IMR-90 (cell line): ENCODE results near the gene SGK1. TPM values are rescaled to one million over a fixed set of nuclear protein-coding genes. Genes with fewer than 3 reads are reported as not detected.

Source experiments
- ATAC-seq: fragments of 200-7000 bp; cut with Tn5 transposase; 2 replicates; pipeline ENCODE4 v1.9.1; 2020; ENCODE audit warnings: low read depth, mild to moderate bottlenecking, moderate library complexity
- BruUV-seq: library from RNA; stranded (reverse); fragments of 400-500 nt; replicated peaks from 2 replicates; lab custom pipeline; 2021; lab: Mats Ljungman, UMichigan
- CTCF ChIA-PET: fragments of 300-600 bp; formaldehyde crosslinking; extraction: SDS; loops from one replicate; lab custom pipeline; 2021; ENCODE audit warnings: antibody characterized with exemption; lab: Yijun Ruan, JAX
- POLR2A ChIA-PET: fragments of 300-600 bp; sonication (Branson Sonifier 250); formaldehyde crosslinking; loops from one replicate; lab custom pipeline; 2022; ENCODE audit warnings: antibody characterized with exemption; ENCODE audit not compliant: unreplicated experiment; lab: Charles Lee
- DNase-seq: peaks from one replicate; pipeline ENCODE4 v3.0.0; 2013
- H2AFZ ChIP-seq: replicated peaks from 2 replicates; pipeline ENCODE3; 2013; ENCODE audit warnings: low read length, mild to moderate bottlenecking; ENCODE audit not compliant: poor library complexity
- H2AK5ac ChIP-seq: 2 replicates; pipeline ENCODE4 v1.6.1; 2013; ENCODE audit warnings: low read depth, low read length, inconsistent platforms
- H2AK9ac ChIP-seq: replicated peaks from 2 replicates; pipeline ENCODE3; 2013; ENCODE audit warnings: mild to moderate bottlenecking, low read depth, low read length, moderate library complexity; ENCODE audit not compliant: poor library complexity
- H2BK120ac ChIP-seq: 2 replicates; pipeline ENCODE4 v1.6.1; 2013; ENCODE audit warnings: low read depth, low read length, inconsistent platforms
- H2BK15ac ChIP-seq: 3 replicates; pipeline ENCODE4 v1.6.1; 2013; ENCODE audit warnings: low read depth, low read length, inconsistent platforms
- H2BK20ac ChIP-seq: 2 replicates; pipeline ENCODE4 v1.6.1; 2013; ENCODE audit warnings: low read depth, mild to moderate bottlenecking, inconsistent platforms, low read length, moderate library complexity
- H2BK5ac ChIP-seq: 2 replicates; pipeline ENCODE4 v1.6.1; 2013; ENCODE audit warnings: mild to moderate bottlenecking, low read depth, low read length, inconsistent platforms; ENCODE audit not compliant: poor library complexity, severe bottlenecking
- H3K14ac ChIP-seq: replicated peaks from 2 replicates; pipeline ENCODE4 v1.6.1; 2013; ENCODE audit warnings: low read depth, low read length, inconsistent platforms
- H3K18ac ChIP-seq: 2 replicates; pipeline ENCODE4 v1.6.1; 2013; ENCODE audit warnings: low read depth, low read length, control low read depth
- H3K23ac ChIP-seq: 2 replicates; pipeline ENCODE4 v1.6.1; 2013; ENCODE audit warnings: low read depth, low read length, inconsistent platforms
- H3K27ac ChIP-seq: 2 replicates; pipeline ENCODE4 v1.5.1; 2013; ENCODE audit warnings: mild to moderate bottlenecking, control low read depth, low read length; ENCODE audit not compliant: insufficient read depth
- H3K27me3 ChIP-seq: 2 replicates; pipeline ENCODE4 v1.6.1; 2013; ENCODE audit warnings: low read length; ENCODE audit not compliant: control insufficient read depth, insufficient read depth
- H3K36me3 ChIP-seq: 2 replicates; pipeline ENCODE4 v1.6.1; 2013; ENCODE audit warnings: low read length, mixed read lengths; ENCODE audit not compliant: control insufficient read depth, insufficient read depth
- H3K4ac ChIP-seq: 2 replicates; pipeline ENCODE4 v1.6.1; 2013; ENCODE audit warnings: low read depth, low read length, inconsistent platforms
- H3K4me1 ChIP-seq: 2 replicates; pipeline ENCODE4 v1.6.1; 2013; ENCODE audit warnings: low read length, mixed read lengths; ENCODE audit not compliant: control insufficient read depth, insufficient read depth
- H3K4me2 ChIP-seq: 2 replicates; pipeline ENCODE4 v1.6.1; 2013; ENCODE audit warnings: low read depth, mild to moderate bottlenecking, control low read depth, low read length, moderate library complexity
- H3K4me3 ChIP-seq: 2 replicates; pipeline ENCODE4 v1.5.1; 2013; ENCODE audit warnings: low read depth, mild to moderate bottlenecking, control low read depth, low read length, moderate library complexity; ENCODE audit not compliant: insufficient read depth
- H3K56ac ChIP-seq: 2 replicates; pipeline ENCODE4 v1.6.1; 2013; ENCODE audit warnings: low read length, inconsistent platforms; ENCODE audit not compliant: insufficient read depth; ENCODE audit errors: extremely low read depth
- H3K79me1 ChIP-seq, 2 experiments: 2 replicates each; pipeline ENCODE4 v1.6.1; 2013; ENCODE audit warnings: low read length in 2 of 2, inconsistent platforms in 1 of 2, low read depth in 1 of 2
- H3K9ac ChIP-seq: 2 replicates; pipeline ENCODE4 v1.6.1; 2013; ENCODE audit warnings: low read depth, low read length, control low read depth
- H3K9me1 ChIP-seq: 2 replicates; pipeline ENCODE4 v1.6.1; 2013; ENCODE audit warnings: low read length, inconsistent platforms; ENCODE audit not compliant: insufficient read depth
- H3K9me3 ChIP-seq: 2 replicates; pipeline ENCODE4 v1.6.1; 2013; ENCODE audit warnings: low read length; ENCODE audit not compliant: control insufficient read depth, insufficient read depth
- H4K20me1 ChIP-seq: 2 replicates; pipeline ENCODE4 v1.6.1; 2013; ENCODE audit warnings: low read length, inconsistent platforms; ENCODE audit not compliant: insufficient read depth
- H4K5ac ChIP-seq: 2 replicates; pipeline ENCODE4 v1.6.1; 2013; ENCODE audit warnings: mild to moderate bottlenecking, low read depth, low read length, control low read depth
- H4K8ac ChIP-seq, 2 experiments: 2 replicates each; pipeline ENCODE4 v1.6.1; 2013; ENCODE audit warnings: low read depth in 2 of 2, low read length in 2 of 2, control low read depth in 1 of 2, inconsistent platforms in 1 of 2
- H4K91ac ChIP-seq: 2 replicates; pipeline ENCODE4 v1.6.1; 2013; ENCODE audit warnings: low read depth, low read length, inconsistent platforms; ENCODE audit not compliant: insufficient read depth
- BHLHE40 ChIP-seq: fragments of 150-350 bp; IDR thresholded peaks from 2 replicates; pipeline ENCODE4 v1.6.1; 2016; ENCODE audit warnings: mild to moderate bottlenecking, low read depth, low read length
- CEBPB ChIP-seq: IDR thresholded peaks from 2 replicates; pipeline ENCODE4 v1.6.1; 2012; ENCODE audit warnings: low read depth, low read length, improper control_type of control experiment
- CHD1 ChIP-seq: IDR thresholded peaks from 2 replicates; pipeline ENCODE4 v1.6.1; 2012; ENCODE audit warnings: low read depth, low read length, improper control_type of control experiment
- CTCF ChIP-seq: conservative IDR thresholded peaks from 2 replicates; pipeline ENCODE4 v1.5.1; 2012; ENCODE audit warnings: mild to moderate bottlenecking, low read depth, low read length, improper control_type of control experiment
- ELK1 ChIP-seq: fragments of 150-350 bp; IDR thresholded peaks from 2 replicates; pipeline ENCODE4 v1.6.1; 2016; ENCODE audit warnings: low read depth, mild to moderate bottlenecking, low read length, moderate library complexity, borderline replicate concordance
- FOS ChIP-seq: fragments of 150-350 bp; IDR thresholded peaks from 2 replicates; pipeline ENCODE4 v1.6.1; 2016; ENCODE audit warnings: low read depth, low read length
- MAFK ChIP-seq: IDR thresholded peaks from 2 replicates; pipeline ENCODE4 v1.6.1; 2012; ENCODE audit warnings: low read depth, low read length, improper control_type of control experiment
- MAZ ChIP-seq: IDR thresholded peaks from 2 replicates; pipeline ENCODE4 v1.6.1; 2012; ENCODE audit warnings: low read depth, mild to moderate bottlenecking, low read length, improper control_type of control experiment, moderate library complexity, borderline replicate concordance
- MXI1 ChIP-seq: IDR thresholded peaks from 2 replicates; pipeline ENCODE4 v1.6.1; 2012; ENCODE audit warnings: low read depth, mild to moderate bottlenecking, low read length, moderate library complexity, borderline replicate concordance
- POLR2A ChIP-seq: IDR thresholded peaks from 2 replicates; pipeline ENCODE4 v1.6.1; 2012; ENCODE audit warnings: mild to moderate bottlenecking, low read depth, low read length
- RAD21 ChIP-seq: IDR thresholded peaks from 2 replicates; pipeline ENCODE4 v1.6.1; 2012; ENCODE audit warnings: low read length, improper control_type of control experiment
- RCOR1 ChIP-seq: IDR thresholded peaks from 2 replicates; pipeline ENCODE4 v1.6.1; 2012; ENCODE audit warnings: mild to moderate bottlenecking, low read length, improper control_type of control experiment; ENCODE audit not compliant: insufficient replicate concordance
- RFX5 ChIP-seq: IDR thresholded peaks from 2 replicates; pipeline ENCODE4 v1.8.0; 2012; ENCODE audit warnings: low read depth, mild to moderate bottlenecking, low read length, moderate library complexity
- SMC3 ChIP-seq: fragments of 150-350 bp; IDR thresholded peaks from 2 replicates; pipeline ENCODE4 v1.6.1; 2016; ENCODE audit warnings: low read depth, mild to moderate bottlenecking, antibody characterized with exemption, low read length, moderate library complexity
- USF2 ChIP-seq: fragments of 150-350 bp; IDR thresholded peaks from 2 replicates; pipeline ENCODE4 v1.6.1; 2017; ENCODE audit warnings: mild to moderate bottlenecking, antibody characterized with exemption, low read length, low read depth
- WGBS, 2 experiments: methylation state at CpG; one replicate each; pipeline versions ENCODE4 v1.1.5 to v1.1.7; 2013; ENCODE audit warnings: missing lambda C conversion rate in 2 of 2; ENCODE audit not compliant: insufficient read length in 1 of 2; ENCODE audit errors: extremely low coverage in 2 of 2; 5-methylcytosine and 5-hydroxymethylcytosine counted together
- dilution Hi-C: fragments of 300-500 bp; cut with HindIII; formaldehyde crosslinking; loops from one replicate; pipeline ENCODE4 v1.14.3; 2018; ENCODE audit warnings: low sequenced_read_pairs; ENCODE audit not compliant: unreplicated experiment
- in situ Hi-C: fragments of 300-500 bp; cut with MboI; formaldehyde crosslinking; loops from 3 replicates; pipeline ENCODE4 v1.14.3; 2019; ENCODE audit warnings: low sequenced_read_pairs, inconsistent platforms, mixed read lengths
- intact Hi-C: fragments of 100-400 bp; cut with micrococcal nuclease; formaldehyde crosslinking; loops from 2 replicates; pipeline ENCODE4 v1.10.0; 2022
- polyA plus RNA-seq, 3 experiments: library from polyadenylated mRNA; depleted of rRNA; stranded (reverse); fragments of >200 nt; gene quantifications; 2 replicates each; pipeline ENCODE4 v1.2.3, GENCODE V29; 2012; ENCODE audit warnings: low replicate concordance in 1 of 3
- total RNA-seq: library from RNA; depleted of rRNA; stranded (reverse); fragments of >200 nt; gene quantifications from 2 replicates; pipeline ENCODE4 v1.2.3, GENCODE V29; 2012

Gene SGK1
- total and polyA plus RNA-seq, 2 of the 4 experiments (the other 2 are of a cell fraction): 121 to 255 TPM

- Histone ChIP-seq H3K4me3 (no peak overlapping the region), H2AK5ac (no peak overlapping the region), H4K5ac (no peak overlapping the region), H2BK120ac (no peak overlapping the region), H3K9me1 (no peaks in the 10 kb centered on the region), H4K8ac (no peak overlapping the region), H2BK15ac (no peak overlapping the region), H3K14ac (no peak overlapping the region), H3K79me1 (no peaks in the 10 kb centered on the region), H3K56ac (no peak overlapping the region), H2AFZ (no peak overlapping the region), H3K9ac (no peak overlapping the region), H4K20me1 (no peaks in the 10 kb centered on the region), H3K18ac (no peak overlapping the region), H4K91ac (no peak overlapping the region), H3K4me2 (no peak overlapping the region), H3K27ac (no peak overlapping the region), H3K4me1 (no peaks in the 10 kb centered on the region), H2BK20ac (no peak overlapping the region), H3K9me3 (peaks cover 5% of the 10 kb centered on the region), H3K4ac (no peak overlapping the region), H2BK5ac (no peak overlapping the region), H3K27me3 (no peaks in the 10 kb centered on the region), H2AK9ac (no peak overlapping the region), H3K23ac (no peak overlapping the region), H3K36me3 (no peaks in the 10 kb centered on the region)
- DNase-seq: no peak
- in situ Hi-C loops (no loop called here), intact Hi-C loops (no loop called here), dilution Hi-C loops (no loop called here)
- no TSS peak for BruUV-seq
- WGBS, 2 experiments: no CpG with 5 or more reads among the region's 5 CpGs
- TF ChIP-seq MAZ: no peak
- no peak for TF ChIP-seq POLR2A
- TF ChIP-seq MXI1: no peak
- TF ChIP-seq SMC3: no peak
- no peak for TF ChIP-seq ELK1
- TF ChIP-seq MAFK: no peak
- no peak for TF ChIP-seq RCOR1
- TF ChIP-seq RAD21: no peak
- TF ChIP-seq FOS: no peak
- TF ChIP-seq CEBPB: no peak
- TF ChIP-seq RFX5: no peak
- no peak for TF ChIP-seq CTCF
- no peak for TF ChIP-seq USF2
- no peak for TF ChIP-seq BHLHE40
- no peak for TF ChIP-seq CHD1
- ChIA-PET CTCF (no interaction called here), POLR2A (no interaction called here)
- no peak for ATAC-seq
These were observed 6.2 kb upstream of the SGK1 start for GRCh38 chr6:134324141-134324540.
